ENCODE data around the gene LUC7L2.

DNA sequence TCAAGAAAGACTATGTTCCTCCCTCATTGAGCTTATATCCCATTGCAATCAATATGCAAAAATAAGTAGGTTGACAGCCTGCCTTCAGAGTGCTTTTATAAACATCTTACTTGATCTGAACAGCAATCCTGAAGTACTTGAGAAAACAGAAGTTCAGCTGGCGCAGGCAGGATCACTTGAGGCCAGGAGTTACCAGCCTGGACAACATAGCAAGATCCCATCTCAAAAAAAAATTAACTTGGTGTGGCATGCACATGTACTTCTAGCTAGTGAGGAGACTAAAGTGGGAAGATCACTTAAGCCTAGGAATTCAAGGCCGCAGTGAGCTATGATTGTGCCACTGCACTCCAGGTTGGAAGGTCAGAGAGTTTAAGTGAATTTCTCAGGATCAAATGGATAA, 30.1 kb downstream of the LUC7L2 start:
- TF ChIP-seq, protein P1, sequence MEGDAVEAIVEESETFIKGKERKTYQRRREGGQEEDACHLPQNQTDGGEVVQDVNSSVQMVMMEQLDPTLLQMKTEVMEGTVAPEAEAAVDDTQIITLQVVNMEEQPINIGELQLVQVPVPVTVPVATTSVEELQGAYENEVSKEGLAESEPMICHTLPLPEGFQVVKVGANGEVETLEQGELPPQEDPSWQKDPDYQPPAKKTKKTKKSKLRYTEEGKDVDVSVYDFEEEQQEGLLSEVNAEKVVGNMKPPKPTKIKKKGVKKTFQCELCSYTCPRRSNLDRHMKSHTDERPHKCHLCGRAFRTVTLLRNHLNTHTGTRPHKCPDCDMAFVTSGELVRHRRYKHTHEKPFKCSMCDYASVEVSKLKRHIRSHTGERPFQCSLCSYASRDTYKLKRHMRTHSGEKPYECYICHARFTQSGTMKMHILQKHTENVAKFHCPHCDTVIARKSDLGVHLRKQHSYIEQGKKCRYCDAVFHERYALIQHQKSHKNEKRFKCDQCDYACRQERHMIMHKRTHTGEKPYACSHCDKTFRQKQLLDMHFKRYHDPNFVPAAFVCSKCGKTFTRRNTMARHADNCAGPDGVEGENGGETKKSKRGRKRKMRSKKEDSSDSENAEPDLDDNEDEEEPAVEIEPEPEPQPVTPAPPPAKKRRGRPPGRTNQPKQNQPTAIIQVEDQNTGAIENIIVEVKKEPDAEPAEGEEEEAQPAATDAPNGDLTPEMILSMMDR (IDR thresholded peaks at IDR 0.05; ENCODE audit: insufficient read depth, low read length) = no peak
- no peak for TF ChIP-seq POLR2AphosphoS5 (IDR thresholded peaks at IDR 0.05; ENCODE audit: low read depth)
- no peak for TF ChIP-seq REST (IDR thresholded peaks at IDR 0.05; ENCODE audit: insufficient replicate concordance, low read depth)
